Inferior parietal cortex (tissue), 1 donor: ENCODE results near the gene ALX4.

Source experiments
- DNase-seq: peaks from one replicate; pipeline ENCODE4 v3.0.0-alpha.2; 2016; ENCODE audit errors: extremely low spot score

Gene ALX4

GRCh38 chr11:44315947-44316658 lies 6.2 kb upstream of the ALX4 start:
- DNase-seq: no peak

- no peak for DNase-seq
These were observed 4.8 kb upstream of the ALX4 start for GRCh38 chr11:44314733-44315132.

DNA sequence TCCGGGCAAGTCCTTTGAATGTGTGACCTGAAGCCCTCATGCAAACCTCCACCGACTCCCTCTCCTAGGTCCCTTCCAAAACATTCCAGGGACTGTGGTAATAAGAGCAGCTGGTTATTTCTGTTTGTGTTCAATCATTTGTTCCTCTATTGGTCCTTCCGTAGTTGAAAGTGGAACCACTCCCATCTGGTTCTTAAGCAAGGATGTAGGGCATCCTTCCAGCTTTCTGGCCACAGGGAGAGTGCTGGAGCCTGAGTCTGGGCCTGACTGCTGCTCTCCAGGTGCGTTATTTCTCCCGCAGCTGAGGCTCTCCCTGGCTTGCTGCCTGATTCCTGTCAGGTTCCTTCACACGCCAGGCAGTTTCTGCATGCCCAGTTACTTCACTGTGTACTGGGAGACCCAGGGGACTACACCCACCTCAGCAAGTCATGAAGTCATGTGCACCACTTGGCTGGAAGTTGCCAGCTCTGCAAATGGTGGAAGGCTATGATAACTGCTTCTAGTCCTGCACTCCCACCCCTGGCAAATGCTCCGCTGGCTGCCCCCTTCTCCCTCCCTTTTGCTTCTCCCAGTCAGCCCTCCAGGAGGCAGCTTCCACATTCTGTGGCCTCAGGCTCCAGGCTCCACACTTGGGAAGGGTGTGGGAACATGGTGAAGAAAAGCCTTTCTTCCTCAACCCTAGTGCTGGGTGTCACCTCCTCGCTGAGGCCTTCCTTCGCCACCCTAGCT lies 4.0 kb upstream of the ALX4 start:
- DNase-seq: no peak

DNA sequence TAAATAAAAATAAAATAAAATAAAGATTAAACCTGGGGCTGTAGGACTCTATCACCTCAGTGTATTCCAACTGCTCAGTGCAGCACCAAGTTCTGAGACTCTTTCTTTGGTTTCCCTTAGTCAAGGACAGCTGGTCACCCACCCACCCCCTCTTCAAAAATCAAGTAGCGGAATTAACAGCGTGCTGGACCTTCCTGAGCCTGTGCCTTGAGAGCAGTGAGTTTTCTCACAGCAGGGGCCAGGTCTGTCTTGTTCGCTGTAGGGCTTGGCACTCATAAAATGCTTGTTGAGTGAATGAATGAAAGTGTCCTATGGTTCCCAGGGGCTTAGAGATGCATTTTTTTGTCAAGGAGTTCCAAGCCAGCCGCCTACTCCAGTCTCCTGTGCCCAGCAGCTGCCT lies 2.9 kb upstream of the ALX4 start:
- DNase-seq: no peak

- DNase-seq: no peak
These were observed 1.7 kb upstream of the ALX4 start for GRCh38 chr11:44311339-44312261.

DNA sequence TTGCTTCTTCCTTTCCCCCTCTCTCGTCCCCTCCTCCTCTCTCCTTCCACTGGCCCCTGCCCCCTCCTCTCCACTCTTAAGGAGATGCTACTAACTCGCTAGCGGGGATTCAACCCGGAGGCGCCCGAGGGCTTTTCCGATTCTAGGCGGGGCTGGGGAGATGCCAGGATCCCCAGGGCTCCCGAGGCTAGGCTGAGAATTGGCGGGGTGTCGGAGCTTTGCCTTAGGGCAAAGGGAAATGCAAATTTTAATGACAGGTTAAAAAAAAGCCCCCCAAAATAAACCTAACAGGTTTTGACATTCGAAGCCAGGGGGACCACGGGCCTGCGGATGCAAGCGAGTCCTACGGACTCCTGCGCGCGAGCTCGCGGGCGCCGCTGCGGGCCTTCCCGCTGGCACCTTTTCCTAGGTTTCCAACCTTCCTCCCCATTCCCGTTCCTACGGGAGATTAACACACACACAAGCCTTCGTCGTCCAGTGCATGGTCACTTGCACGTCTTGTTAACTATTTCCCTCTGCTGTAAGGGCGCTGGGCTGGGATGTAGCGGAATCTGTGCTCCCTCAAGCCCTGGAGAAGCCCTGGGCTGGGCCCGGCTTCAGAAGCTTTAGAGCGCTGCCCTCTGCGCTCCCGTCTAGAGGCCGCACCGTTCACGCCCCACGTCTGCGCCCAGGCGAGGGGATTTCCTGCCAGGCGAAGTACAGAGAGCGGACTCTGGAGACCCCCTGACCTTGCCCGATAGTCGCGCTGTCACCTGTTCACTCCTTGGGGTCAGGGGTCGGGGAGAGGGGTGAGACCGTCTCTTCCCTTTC lies 729 bp upstream of the ALX4 start:
- DNase-seq: no peak

- no peak for DNase-seq
These were observed 195 bp upstream of the ALX4 start for GRCh38 chr11:44310206-44310462.

DNA sequence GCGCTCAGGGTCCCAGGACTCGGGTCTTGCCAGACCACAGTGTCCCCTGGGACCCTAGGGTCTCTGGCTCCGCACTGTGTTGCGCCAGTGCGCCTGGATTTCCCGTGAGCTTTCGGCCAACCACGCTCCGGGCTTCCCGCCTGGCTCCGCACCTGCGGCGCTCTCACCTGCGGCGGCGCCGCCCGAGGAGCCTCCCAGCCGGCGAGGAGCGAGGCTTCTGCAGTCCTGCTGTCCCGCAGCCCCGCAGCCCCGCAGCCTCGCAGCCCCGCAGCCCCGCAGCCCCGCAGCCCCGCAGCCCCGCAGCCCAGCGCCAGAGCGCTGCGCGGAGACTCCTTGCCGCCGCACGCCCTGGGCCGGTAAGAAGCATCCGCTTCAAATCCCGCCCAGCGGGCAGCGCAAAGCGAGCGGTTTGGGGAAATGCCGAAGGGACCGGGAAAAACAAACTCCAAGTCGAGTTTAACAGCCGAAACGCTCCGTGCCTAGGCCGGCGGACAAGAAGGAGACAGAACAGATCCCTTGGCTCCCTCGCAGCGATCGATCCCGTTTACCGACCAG lies 939 bp downstream of the ALX4 start:
- no peak for DNase-seq

GRCh38 chr11:44308256-44308922 lies 1.6 kb downstream of the ALX4 start:
- no peak for DNase-seq

- DNase-seq: no peak
These were observed 2.4 kb downstream of the ALX4 start for GRCh38 chr11:44307340-44308099.

DNA sequence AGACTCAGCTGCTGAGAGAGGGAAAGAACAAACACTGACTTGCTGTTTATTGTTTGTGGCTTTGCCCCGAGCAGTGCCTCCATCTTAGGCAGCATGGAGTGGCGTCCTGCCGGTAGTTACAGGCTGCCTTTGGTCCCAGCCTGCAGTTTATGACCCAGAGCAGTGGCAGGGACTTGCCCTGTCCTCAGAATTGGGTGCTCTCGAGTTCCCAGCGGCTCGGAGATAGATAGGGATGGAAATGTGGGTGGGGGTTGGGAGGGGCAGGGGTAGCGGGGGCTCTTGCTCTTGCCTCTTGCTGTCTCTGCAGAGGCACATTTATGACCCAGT lies 3.1 kb downstream of the ALX4 start:
- no peak for DNase-seq

DNA sequence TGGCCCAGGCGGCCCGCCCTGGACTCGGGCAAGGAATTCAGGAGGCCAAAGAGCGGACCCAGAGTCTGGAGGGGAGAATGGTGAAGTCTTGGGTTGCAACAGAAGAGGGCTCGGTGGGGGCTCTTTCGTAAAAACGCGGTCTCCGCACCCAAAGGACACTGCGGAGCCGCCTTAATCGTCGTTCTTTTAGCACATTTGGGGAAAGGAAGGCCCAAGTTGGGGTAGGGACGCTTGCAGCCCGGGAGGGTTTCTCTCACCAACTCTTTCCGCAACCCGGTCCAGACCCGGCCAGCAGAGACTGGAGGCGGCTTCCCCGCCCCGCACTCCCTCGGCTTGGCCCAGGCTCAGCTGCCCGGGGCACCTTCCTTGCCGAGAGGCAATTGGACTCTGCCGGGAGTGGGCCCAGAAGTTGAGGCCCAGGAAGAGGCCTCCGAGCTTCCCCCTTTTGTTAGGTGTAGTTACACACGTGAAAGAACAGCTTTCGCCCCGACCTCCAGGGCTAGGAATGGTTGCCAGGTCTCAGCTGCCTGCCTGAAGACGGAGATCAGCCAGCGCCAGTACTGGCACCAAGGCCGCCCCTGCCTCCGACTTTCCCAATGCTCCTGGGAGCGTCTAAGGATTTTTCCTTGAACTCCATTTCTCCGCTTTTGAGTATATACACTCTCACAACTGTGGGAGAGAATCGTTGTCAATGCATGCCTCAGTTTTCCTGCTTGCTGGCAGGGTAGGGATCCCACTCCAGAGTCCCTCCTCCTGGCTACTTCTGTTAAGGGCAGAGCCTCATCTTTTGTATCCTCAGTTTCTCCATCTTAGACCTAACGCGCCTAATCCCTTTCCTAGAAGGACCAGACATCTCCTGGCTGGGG lies 3.7 kb downstream of the ALX4 start:
- DNase-seq: no peak

DNA sequence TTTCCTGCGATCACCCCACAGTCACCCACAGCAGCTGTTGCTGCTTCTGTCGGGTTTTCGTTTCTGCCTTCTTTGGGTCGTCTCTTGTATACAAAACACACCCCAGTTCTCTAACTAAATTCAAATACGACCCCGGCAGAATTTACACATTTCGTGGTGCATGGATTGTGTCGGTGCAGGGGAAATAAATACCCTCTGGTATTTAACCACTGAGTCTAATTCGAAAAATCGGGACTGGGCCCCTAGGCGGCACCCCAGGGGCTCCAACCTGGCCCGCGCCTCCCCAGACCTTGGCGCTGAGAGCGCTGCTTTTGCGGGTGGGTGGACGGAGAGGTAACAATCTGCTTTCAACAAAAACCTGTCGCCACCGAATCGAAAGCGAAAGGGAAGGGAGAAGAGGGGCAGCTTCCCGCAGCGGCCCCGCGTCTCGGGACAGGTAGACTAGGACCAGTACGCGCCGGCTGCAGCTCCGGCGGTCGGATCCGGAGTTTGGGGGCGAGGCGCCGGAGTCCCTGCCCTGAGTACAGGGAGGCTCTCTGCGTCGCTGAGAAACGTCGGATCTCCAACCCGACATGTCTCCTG lies 4.4 kb downstream of the ALX4 start:
- DNase-seq: no peak

GRCh38 chr11:44305026-44305469 lies 4.9 kb downstream of the ALX4 start:
- DNase-seq: no peak

GRCh38 chr11:44304091-44305025 lies 5.6 kb downstream of the ALX4 start:
- no peak for DNase-seq

GRCh38 chr11:44303401-44303938 lies 6.5 kb downstream of the ALX4 start:
- no peak for DNase-seq

DNA sequence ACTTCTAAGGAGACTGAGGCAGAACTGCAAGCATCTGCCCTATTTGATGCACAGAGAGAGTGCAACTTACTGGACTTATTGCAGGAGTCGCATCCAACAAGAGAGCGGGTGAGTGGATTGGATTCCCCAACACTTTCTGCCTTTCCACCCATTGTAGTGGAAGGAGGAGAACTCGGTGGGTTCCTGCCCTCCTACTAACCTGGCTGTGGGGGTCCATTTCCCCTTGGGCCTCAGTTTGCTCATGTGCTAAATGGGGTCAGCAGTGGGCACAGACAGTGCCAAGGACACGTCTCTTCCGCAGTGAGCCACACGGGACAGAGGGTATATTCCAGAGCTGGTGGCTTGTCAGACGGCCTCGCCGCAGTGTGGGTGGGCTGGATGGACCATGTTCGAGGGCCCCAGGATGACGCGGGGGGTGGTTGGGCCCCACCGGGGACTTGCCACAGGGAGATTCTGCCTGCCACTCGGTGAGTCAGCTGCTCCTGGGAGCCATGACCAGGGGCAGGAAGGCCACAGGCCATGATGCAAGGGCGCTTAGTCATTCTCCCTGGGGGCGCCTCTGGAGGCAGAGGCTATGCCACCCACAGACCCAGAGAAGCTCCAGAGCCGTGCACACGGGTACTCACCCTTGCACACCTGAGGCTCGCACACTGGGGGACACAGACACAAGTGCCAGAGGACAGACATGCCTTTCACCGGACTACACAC lies 8.2 kb downstream of the ALX4 start:
- no peak for DNase-seq
